Ovary (tissue), 3 donors: ENCODE measurements around the gene TRMU.

ENCODE experiments used
- EP300 ChIP-seq: sonication (generic); formaldehyde crosslinking; IDR thresholded peaks from one replicate; pipeline ENCODE4 v1.6.1; 2017; ENCODE audit warnings: antibody characterized with exemption
- POLR2A ChIP-seq: fragments of 450-650 bp; IDR thresholded peaks from one replicate; pipeline ENCODE4 v1.6.1; 2017; ENCODE audit warnings: antibody characterized with exemption, mild to moderate bottlenecking, moderate library complexity
- TF ChIP-seq, protein P1 (sequence below), 3 donors: fragments of 450-650 bp in 2 of 3; fragments of 200-600 bp in 1 of 3; IDR thresholded peaks; one replicate each; pipeline versions ENCODE4 v1.5.1 to v1.8.0; 2016 to 2022; ENCODE audit warnings: antibody characterized with exemption in 3 of 3, mild to moderate bottlenecking in 1 of 3
- donor health status: DM: no; HTN: no; CAD: no.

DNA sequence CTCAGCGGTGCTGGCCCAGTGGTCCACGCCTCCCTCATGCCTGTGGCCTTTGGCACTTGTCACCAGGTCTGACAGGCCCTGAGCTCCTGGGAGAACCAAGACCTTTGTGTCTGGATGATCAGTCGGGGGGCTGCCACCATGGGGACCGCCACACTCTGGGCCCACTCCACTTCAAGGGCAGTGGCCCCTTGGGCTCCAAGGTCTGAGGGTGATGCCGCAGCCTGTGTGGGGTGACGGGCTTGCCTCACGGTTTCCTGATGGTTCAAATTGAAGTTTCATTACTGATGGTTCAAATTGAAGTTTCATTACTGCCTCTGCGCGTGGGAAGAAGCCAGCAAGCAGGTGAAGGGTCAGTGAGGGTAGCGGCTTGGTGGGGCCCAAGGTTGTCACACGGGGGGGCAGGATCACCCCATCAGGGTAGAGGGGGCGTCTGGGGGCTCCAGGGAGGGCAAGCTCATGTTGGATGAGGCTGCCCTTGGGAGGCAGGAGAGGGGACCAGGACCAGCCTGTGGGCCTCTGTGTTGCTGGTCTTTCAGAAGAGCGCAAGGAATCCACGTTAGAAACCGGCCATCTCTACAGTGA, 27.5 kb downstream of the TRMU start:
- TF ChIP-seq, protein P1, sequence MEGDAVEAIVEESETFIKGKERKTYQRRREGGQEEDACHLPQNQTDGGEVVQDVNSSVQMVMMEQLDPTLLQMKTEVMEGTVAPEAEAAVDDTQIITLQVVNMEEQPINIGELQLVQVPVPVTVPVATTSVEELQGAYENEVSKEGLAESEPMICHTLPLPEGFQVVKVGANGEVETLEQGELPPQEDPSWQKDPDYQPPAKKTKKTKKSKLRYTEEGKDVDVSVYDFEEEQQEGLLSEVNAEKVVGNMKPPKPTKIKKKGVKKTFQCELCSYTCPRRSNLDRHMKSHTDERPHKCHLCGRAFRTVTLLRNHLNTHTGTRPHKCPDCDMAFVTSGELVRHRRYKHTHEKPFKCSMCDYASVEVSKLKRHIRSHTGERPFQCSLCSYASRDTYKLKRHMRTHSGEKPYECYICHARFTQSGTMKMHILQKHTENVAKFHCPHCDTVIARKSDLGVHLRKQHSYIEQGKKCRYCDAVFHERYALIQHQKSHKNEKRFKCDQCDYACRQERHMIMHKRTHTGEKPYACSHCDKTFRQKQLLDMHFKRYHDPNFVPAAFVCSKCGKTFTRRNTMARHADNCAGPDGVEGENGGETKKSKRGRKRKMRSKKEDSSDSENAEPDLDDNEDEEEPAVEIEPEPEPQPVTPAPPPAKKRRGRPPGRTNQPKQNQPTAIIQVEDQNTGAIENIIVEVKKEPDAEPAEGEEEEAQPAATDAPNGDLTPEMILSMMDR (IDR thresholded peaks at IDR 0.05): no peak
- no peak for TF ChIP-seq POLR2A
- TF ChIP-seq EP300: no peak
